ENCODE measurements around the gene FASTKD3. TPM values are rescaled to one million over a fixed set of nuclear protein-coding genes. Genes with fewer than 3 reads are reported as not detected.
"Not testable (repeated sequence)": the region's sequence is repeated elsewhere in the genome, so short reads cannot be mapped to it uniquely, and the experiment has no call there.

The FASTKD3 gene, protein sequence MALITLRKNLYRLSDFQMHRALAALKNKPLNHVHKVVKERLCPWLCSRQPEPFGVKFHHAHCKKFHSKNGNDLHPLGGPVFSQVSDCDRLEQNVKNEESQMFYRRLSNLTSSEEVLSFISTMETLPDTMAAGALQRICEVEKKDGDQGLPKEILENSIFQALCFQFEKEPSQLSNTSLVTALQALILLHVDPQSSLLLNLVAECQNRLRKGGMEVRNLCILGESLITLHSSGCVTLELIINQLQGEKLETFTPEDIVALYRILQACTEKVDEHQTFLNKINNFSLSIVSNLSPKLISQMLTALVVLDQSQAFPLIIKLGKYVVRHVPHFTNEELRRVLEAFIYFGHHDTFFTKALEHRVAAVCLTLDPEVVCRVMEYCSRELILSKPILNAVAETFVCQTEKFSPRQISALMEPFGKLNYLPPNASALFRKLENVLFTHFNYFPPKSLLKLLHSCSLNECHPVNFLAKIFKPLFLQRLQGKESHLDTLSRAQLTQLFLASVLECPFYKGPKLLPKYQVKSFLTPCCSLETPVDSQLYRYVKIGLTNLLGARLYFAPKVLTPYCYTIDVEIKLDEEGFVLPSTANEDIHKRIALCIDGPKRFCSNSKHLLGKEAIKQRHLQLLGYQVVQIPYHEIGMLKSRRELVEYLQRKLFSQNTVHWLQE
- 10.0 and 18.8 TPM in 2 replicates for total RNA-seq (2012; rRNA removed)

DNA sequence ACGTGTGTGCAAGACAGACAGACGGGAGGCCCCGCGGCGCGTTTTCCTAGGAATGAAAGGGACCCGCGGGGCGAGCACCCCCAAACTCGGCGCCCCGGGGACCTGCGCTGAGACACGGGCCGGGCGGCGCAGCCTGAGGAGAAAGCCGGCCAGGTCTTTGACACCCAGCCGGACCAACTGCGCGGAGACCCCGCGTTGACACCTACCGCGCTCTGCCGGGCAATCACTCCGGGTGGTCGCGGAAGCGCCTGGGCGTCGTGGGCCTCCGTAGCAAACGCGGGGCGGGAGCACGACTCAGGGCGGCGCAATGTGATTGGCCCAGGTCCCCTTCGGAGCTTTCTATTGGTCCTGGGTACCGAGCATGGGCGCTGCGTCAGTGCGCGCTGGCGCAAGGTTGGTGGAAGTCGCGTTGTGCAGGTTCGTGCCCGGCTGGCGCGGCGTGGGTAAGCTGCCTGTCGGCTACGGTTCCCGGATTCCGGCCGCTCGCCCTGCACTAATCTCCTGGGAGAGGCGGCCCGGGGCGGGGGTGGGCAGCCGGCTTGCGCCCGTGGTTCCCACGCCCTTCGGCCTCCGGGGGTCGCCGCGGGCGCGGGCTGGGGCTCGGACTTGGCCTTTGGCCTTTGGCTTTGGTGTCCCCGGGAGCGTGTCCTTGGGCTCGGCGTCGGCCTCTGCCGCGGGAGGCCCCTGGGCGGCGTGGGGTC lies at the start of gene FASTKD3, which contains the start of gene MTRR:
TSS of gene FASTKD3 (minus strand) at position 259 of the 701 bp plus-strand sequence. CDS start 948 bp downstream, outside the sequence.
TSS of gene MTRR (plus strand) at position 376 of the 701 bp plus-strand sequence. CDS start 1,647 bp downstream, outside the sequence.
- H3K4me1 ChIP-seq (ENCODE audit: control insufficient read depth, insufficient read depth, low read length): peaks cover 13% of the 10 kb centered on the region
- H3K9me3 ChIP-seq (replicated peaks; ENCODE audit: low read length): no peaks in the 10 kb centered on the region
- peak within 1 kb of the TSS; percentile 93 for H3K9ac ChIP-seq (ENCODE audit: low read depth, low read length)
- H3K4me3 ChIP-seq (ENCODE audit: low read length): peak within 1 kb of the TSS; percentile 88
- H3K36me3 ChIP-seq (ENCODE audit: insufficient read depth, low read length): peaks cover 15% of the 10 kb centered on the region
- H3K27me3 ChIP-seq (ENCODE audit: control insufficient read depth, insufficient read depth, low read length): no peaks in the 10 kb centered on the region
- H3K4me2 ChIP-seq (ENCODE audit: low read length): peak within 1 kb of the TSS; percentile 95

DNA sequence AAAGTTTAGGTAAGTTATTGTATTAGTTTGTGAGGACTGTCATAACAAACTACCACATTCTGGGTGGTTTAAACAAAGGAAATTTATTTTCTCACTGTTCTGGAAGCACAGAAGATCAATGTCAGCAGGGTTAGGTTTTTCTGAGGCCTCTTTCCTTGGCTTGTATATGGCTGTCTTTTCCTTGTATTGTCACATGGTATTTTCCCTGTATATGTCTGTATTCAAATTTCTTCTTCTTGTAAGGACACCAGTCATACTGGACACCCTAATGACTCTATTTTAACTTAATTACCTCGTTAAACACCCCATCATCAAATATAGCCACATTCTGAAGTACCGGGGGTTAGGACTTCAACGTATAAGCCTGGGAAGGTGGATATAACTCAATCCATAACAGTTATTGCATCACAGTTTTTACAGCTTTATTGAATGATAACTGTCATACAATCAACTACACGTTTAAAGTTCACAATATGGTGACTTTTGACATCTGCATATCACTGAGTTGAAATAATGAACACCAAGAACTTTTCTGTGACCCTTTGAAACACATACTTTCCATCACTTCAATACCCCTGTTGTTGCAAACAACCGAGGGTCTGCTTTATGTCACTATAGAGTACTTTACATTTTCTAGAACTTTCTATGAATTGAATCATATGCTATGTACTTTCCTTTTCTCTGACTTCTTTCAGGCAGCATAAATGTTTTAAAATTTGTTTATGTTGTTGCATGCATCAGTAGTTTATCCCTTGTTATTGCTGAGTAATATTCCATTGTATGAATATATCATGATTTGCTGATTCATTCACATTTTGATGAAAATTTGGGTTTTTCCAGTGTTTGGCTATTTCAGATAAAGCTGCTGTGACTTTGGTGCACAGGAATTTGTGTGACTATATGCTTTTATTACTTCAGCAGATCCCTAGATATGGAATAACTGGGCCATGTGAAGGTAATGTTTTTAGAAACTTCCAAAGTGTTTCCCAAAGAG lies 48.6 kb upstream of the FASTKD3 start:
- Histone ChIP-seq H3K36me3 (ENCODE audit: insufficient read depth, low read length) (no peaks in the 10 kb centered on the region), H3K4me2 (ENCODE audit: low read length) (no peak overlapping the region), H3K4me1 (ENCODE audit: control insufficient read depth, insufficient read depth, low read length) (peaks cover 11% of the 10 kb centered on the region), H3K27me3 (ENCODE audit: control insufficient read depth, insufficient read depth, low read length) (no peaks in the 10 kb centered on the region), H3K4me3 (ENCODE audit: low read length) (no peak overlapping the region), H3K9ac (ENCODE audit: low read depth, low read length) (no peak overlapping the region), H3K9me3 (replicated peaks; ENCODE audit: low read length) (no peaks in the 10 kb centered on the region)

DNA sequence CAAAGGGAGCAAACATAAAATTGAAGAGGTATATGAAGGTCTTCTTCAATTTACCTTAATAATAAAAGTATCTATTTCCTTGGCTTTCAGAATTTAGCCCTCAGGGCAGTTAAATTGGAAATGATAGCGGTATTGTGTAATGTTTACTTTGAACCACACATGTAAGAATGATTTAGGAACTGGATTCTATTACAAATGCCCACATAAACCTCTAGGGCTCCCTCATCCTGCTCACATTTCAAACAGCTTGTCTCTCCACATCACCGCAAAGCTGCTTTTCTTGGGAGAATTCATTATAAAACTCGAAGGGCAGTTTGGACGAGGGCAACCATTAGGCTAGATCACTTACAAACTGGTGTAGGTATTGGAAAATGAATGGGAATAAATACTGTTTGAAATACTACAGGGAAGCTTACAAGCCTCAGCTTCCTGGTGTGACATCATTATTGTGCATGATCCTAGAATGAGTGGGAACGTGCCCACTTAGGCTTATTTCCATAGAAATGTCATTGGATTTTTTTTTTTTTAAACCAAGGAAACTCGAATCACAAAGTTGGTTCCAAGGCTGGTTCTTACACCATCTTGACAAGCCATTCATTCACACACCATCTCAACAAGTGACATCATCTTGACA lies 47.5 kb upstream of the FASTKD3 start:
- H3K9me3 ChIP-seq (replicated peaks; ENCODE audit: low read length): no peaks in the 10 kb centered on the region
- peaks cover 11% of the 10 kb centered on the region for H3K4me1 ChIP-seq (ENCODE audit: control insufficient read depth, insufficient read depth, low read length)
- H3K36me3 ChIP-seq (ENCODE audit: insufficient read depth, low read length): no peaks in the 10 kb centered on the region
- H3K9ac ChIP-seq (ENCODE audit: low read depth, low read length): no peak overlapping the region
- H3K27me3 ChIP-seq (ENCODE audit: control insufficient read depth, insufficient read depth, low read length): no peaks in the 10 kb centered on the region
- no peak overlapping the region for H3K4me3 ChIP-seq (ENCODE audit: low read length)
- peak overlapping the region; percentile 60 for H3K4me2 ChIP-seq (ENCODE audit: low read length)

DNA sequence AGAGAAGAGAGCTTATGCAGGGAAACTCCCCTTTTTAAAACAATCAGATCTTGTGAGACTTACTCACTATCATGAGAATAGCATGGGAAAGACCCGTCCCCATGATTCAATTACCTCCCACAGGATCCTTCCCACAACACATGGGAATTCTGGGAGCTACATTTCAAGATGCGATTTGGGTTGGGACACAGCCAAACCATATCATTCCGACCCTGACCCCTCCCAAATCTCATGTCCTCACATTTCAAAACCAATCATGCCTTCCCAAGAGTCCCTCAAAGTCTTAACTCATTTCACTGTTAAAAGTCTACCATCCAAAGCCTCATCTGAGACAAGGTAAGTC lies 42.6 kb upstream of the FASTKD3 start:
- not testable (repeated sequence) for H3K4me2 ChIP-seq (ENCODE audit: low read length); H3K36me3 ChIP-seq (ENCODE audit: insufficient read depth, low read length); H3K9me3 ChIP-seq (replicated peaks; ENCODE audit: low read length); H3K4me3 ChIP-seq (ENCODE audit: low read length); H3K4me1 ChIP-seq (ENCODE audit: control insufficient read depth, insufficient read depth, low read length); H3K27me3 ChIP-seq (ENCODE audit: control insufficient read depth, insufficient read depth, low read length); H3K9ac ChIP-seq (ENCODE audit: low read depth, low read length)

DNA sequence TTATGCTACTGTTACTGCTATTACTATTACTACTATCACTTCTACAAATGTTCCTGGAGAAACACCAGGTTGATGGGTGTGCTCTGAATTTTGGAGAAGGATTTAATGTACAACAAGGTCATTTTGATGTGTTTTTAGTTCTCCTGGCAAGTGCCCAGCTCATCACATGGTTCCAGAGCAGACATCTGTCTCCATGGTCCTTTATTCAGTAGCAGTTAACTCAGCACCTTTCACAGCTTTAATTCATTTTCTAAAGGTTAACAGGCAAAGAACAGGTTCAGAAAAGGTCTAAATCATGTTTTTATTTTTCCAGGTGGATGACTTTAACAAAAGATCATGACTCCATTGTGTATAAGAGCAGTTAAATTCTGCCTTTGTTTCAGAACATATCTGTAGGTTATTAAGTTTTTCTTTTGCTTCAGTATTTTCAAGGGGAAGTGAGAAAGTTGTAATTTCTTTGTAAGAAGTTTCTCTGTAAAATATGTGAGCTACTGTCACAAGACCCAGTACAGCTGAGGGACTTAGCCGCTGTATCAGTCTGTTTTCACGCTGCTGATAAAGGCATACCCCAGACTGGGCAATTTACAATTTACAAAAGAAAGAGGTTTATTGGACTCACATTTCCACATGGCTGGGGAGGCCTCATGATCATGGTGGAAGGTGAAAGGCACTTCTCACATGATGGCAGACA lies 42.1 kb upstream of the FASTKD3 start:
- H3K4me2 ChIP-seq (ENCODE audit: low read length): no peak overlapping the region
- H3K4me1 ChIP-seq (ENCODE audit: control insufficient read depth, insufficient read depth, low read length): peaks cover 5% of the 10 kb centered on the region
- peaks cover 7% of the 10 kb centered on the region for H3K36me3 ChIP-seq (ENCODE audit: insufficient read depth, low read length)
- no peaks in the 10 kb centered on the region for H3K27me3 ChIP-seq (ENCODE audit: control insufficient read depth, insufficient read depth, low read length)
- no peak overlapping the region for H3K4me3 ChIP-seq (ENCODE audit: low read length)
- H3K9me3 ChIP-seq (replicated peaks; ENCODE audit: low read length): no peaks in the 10 kb centered on the region
- H3K9ac ChIP-seq (ENCODE audit: low read depth, low read length): no peak overlapping the region

DNA sequence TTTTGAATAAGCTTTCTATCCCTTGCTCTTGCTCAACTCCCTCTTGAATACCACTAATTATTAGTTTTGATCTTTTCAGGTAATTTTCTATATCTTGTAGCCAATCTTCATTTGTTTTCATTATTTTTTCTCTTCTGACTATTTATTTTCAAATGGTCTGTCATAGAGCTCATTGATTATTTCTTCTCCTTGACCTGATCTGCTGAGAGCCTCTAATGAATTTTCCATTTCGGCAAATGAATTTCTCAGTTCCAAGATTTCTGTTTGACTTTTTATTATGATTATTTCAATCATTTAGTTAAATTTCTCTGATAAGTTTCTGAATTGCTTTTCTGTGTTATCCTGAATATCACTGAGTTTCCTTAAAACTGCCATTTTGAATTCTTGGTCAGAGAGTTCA lies 39.5 kb upstream of the FASTKD3 start:
- H3K4me2 ChIP-seq (ENCODE audit: low read length): no peak overlapping the region
- H3K9me3 ChIP-seq (replicated peaks; ENCODE audit: low read length): no peaks in the 10 kb centered on the region
- H3K4me3 ChIP-seq (ENCODE audit: low read length): no peak overlapping the region
- peaks cover 8% of the 10 kb centered on the region for H3K4me1 ChIP-seq (ENCODE audit: control insufficient read depth, insufficient read depth, low read length)
- H3K36me3 ChIP-seq (ENCODE audit: insufficient read depth, low read length): peaks cover 10% of the 10 kb centered on the region
- no peaks in the 10 kb centered on the region for H3K27me3 ChIP-seq (ENCODE audit: control insufficient read depth, insufficient read depth, low read length)
- no peak overlapping the region for H3K9ac ChIP-seq (ENCODE audit: low read depth, low read length)

DNA sequence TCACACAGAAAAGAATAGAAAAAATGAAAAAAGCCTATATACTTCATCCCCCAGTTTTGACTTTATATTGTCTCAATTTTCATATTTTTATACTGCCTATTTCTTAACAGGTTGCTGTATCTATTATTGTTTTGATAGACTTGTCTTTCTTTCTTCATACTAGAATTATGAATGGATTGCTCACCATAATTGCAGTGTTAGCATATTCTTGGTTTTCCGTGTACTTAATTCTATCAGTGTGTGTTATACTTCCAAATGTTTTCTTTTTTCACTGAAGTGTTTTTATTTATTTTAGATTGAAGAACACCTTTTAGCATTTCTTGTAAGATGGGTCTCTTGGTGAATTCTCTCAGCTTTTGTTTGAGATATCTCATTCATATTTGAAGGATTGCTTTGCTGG lies 38.8 kb upstream of the FASTKD3 start:
- H3K9ac ChIP-seq (ENCODE audit: low read depth, low read length): no peak overlapping the region
- no peaks in the 10 kb centered on the region for H3K9me3 ChIP-seq (replicated peaks; ENCODE audit: low read length)
- no peak overlapping the region for H3K4me2 ChIP-seq (ENCODE audit: low read length)
- H3K4me3 ChIP-seq (ENCODE audit: low read length): no peak overlapping the region
- H3K27me3 ChIP-seq (ENCODE audit: control insufficient read depth, insufficient read depth, low read length): no peaks in the 10 kb centered on the region
- H3K36me3 ChIP-seq (ENCODE audit: insufficient read depth, low read length): peaks cover 17% of the 10 kb centered on the region
- H3K4me1 ChIP-seq (ENCODE audit: control insufficient read depth, insufficient read depth, low read length): peaks cover 10% of the 10 kb centered on the region

DNA sequence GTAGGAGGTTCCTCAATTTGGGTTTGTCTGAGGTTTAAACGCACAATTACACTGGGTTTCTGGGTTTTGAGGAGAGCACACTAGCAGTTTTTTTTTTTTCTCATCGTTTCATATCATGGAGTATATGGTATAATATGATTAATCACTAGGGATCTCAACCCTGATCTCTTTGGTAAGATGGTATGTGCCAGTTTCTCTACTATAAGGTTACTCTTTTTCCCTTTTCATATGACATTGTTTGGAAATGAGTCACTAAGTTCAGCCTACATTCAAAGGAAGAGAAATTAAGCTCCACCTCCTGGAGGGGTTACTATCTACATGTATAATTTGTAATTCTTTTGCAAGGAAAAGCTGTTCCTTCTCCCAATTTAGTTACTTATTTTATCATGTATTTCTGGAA lies 35.3 kb upstream of the FASTKD3 start:
- Histone ChIP-seq H3K4me1 (ENCODE audit: control insufficient read depth, insufficient read depth, low read length) (peaks cover 10% of the 10 kb centered on the region), H3K27me3 (ENCODE audit: control insufficient read depth, insufficient read depth, low read length) (no peaks in the 10 kb centered on the region), H3K9ac (ENCODE audit: low read depth, low read length) (no peak overlapping the region), H3K9me3 (replicated peaks; ENCODE audit: low read length) (no peaks in the 10 kb centered on the region), H3K36me3 (ENCODE audit: insufficient read depth, low read length) (peaks cover 34% of the 10 kb centered on the region), H3K4me2 (ENCODE audit: low read length) (peak overlapping the region; percentile 38), H3K4me3 (ENCODE audit: low read length) (peak overlapping the region; percentile 22)

DNA sequence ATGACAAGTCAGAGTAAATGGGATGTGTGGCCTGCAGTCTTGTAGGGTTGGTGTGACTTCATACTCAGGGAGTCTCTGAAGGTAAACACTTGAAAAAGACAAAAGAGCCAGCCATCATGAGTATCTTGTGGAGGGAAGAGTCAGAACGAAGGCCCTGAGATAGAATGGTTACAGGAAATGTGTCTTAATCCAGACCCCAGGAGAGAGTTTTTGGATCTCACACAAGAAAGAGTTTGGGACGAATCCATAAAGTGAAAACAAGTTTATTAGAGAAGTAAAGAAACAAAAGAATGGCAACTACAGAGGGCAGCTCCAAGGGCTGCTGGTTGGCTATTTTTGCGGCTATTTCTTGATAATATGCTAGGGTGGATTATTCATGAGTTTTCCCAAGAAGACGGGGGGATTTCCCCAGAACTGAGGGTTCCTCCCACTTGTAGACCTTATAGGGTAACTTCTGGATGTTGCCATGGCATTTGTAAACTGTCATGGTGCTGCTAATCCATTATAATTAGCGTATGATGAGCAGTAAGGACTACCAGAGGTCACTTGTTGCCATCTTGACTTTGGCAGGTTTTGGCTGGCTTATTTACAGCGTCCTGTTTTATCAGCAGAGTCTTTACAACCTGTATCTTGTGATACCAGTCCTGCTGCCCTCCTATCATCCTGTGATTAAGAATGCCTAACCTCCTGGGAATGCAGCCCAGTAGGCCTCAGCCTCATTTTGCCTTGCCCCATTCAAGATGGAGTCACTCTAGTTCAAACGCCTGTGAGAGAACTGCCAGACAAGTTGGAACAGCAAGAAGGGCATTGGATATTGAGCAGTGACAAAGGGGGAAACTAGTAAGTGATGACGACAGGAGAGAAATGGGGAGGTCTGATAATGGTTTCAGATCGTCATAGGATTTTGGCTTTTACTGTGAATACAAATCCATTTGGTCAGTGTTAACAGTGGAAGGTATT lies 34.1 kb upstream of the FASTKD3 start:
- no peak overlapping the region for H3K4me3 ChIP-seq (ENCODE audit: low read length)
- H3K9ac ChIP-seq (ENCODE audit: low read depth, low read length): no peak overlapping the region
- H3K4me1 ChIP-seq (ENCODE audit: control insufficient read depth, insufficient read depth, low read length): peaks cover 10% of the 10 kb centered on the region
- H3K27me3 ChIP-seq (ENCODE audit: control insufficient read depth, insufficient read depth, low read length): no peaks in the 10 kb centered on the region
- no peak overlapping the region for H3K4me2 ChIP-seq (ENCODE audit: low read length)
- H3K9me3 ChIP-seq (replicated peaks; ENCODE audit: low read length): no peaks in the 10 kb centered on the region
- peaks cover 44% of the 10 kb centered on the region for H3K36me3 ChIP-seq (ENCODE audit: insufficient read depth, low read length)
